SU-DHL-6 (cell line): Measurements from ENCODE around the gene FSTL4.

Experiments
- CTCF ChIP-seq: fragments of 200-600 bp; sonication (generic); IDR thresholded peaks from one replicate; pipeline ENCODE4 v1.5.1; 2017; ENCODE audit warnings: antibody characterized with exemption, mild to moderate bottlenecking, low read length, moderate library complexity; ENCODE audit not compliant: insufficient read depth, poor library complexity, severe bottlenecking
- EZH2phosphoT487 ChIP-seq: fragments of 200-600 bp; sonication (generic), shearing (Covaris generic); conservative IDR thresholded peaks from 2 replicates; pipeline ENCODE4 v1.6.1; 2018; ENCODE audit warnings: mild to moderate bottlenecking, antibody characterized with exemption, low read length, moderate library complexity, mixed read lengths

- TF ChIP-seq CTCF (no peak), EZH2phosphoT487 (no peak)
These were observed 291.0 kb downstream of the FSTL4 start for GRCh38 chr5:133321286-133321832.
